Kidney glomerular epithelial cell (primary cell): ENCODE data around the gene KCNT2.

ENCODE experiments used
- DNase-seq: peaks from one replicate; lab custom pipeline; 2025; lab: John Stamatoyannopoulos, UW

The KCNT2 gene

GRCh38 chr1:196449460-196449859 lies 158.8 kb downstream of the KCNT2 start:
- no peak for DNase-seq

- no peak for DNase-seq
These were observed 162.5 kb downstream of the KCNT2 start for GRCh38 chr1:196445775-196446174.

- DNase-seq: no peak
These were observed 163.6 kb downstream of the KCNT2 start for GRCh38 chr1:196444634-196445033.

- DNase-seq: no peak
These were observed 165.9 kb downstream of the KCNT2 start for GRCh38 chr1:196442366-196442765.

GRCh38 chr1:196440711-196441110 lies 167.5 kb downstream of the KCNT2 start:
- no peak for DNase-seq

- DNase-seq: peak; percentile 59
These were observed 169.9 kb downstream of the KCNT2 start for GRCh38 chr1:196438329-196438728.

GRCh38 chr1:196437671-196438070 lies 170.6 kb downstream of the KCNT2 start:
- no peak for DNase-seq

- no peak for DNase-seq
These were observed 175.2 kb downstream of the KCNT2 start for GRCh38 chr1:196433000-196433399.

GRCh38 chr1:196427976-196428734 lies 180.1 kb downstream of the KCNT2 start:
- no peak for DNase-seq

- DNase-seq: no peak
These were observed 182.7 kb downstream of the KCNT2 start for GRCh38 chr1:196425513-196425912.

- DNase-seq: no peak
These were observed 184.6 kb downstream of the KCNT2 start for GRCh38 chr1:196423612-196424011.

- no peak for DNase-seq
These were observed 189.5 kb downstream of the KCNT2 start for GRCh38 chr1:196418772-196419171.

- DNase-seq: no peak
These were observed 192.3 kb downstream of the KCNT2 start for GRCh38 chr1:196415978-196416377.

- no peak for DNase-seq
These were observed 195.9 kb downstream of the KCNT2 start for GRCh38 chr1:196412326-196412725.

- DNase-seq: no peak
These were observed 197.5 kb downstream of the KCNT2 start for GRCh38 chr1:196410768-196411167.

GRCh38 chr1:196409586-196409985 lies 198.7 kb downstream of the KCNT2 start:
- no peak for DNase-seq

GRCh38 chr1:196407358-196408051 lies 200.7 kb downstream of the KCNT2 start:
- peak; percentile 86 for DNase-seq

- DNase-seq: no peak
These were observed 202.4 kb downstream of the KCNT2 start for GRCh38 chr1:196405839-196406238.

- DNase-seq: no peak
These were observed 204.2 kb downstream of the KCNT2 start for GRCh38 chr1:196403803-196404690.

- DNase-seq: no peak
These were observed 206.3 kb downstream of the KCNT2 start for GRCh38 chr1:196401891-196402290.

GRCh38 chr1:196401452-196401833 lies 206.8 kb downstream of the KCNT2 start:
- DNase-seq: no peak
